GM19035 (cell line): ENCODE measurements around the gene SERGEF.

Source experiments
- ATAC-seq: cut with Tn5 transposase; IDR thresholded peaks from one replicate; pipeline ENCODE4 v1.9.1; 2021; ENCODE audit not compliant: unreplicated experiment

SERGEF gene

GRCh38 chr11:18012906-18013781, at the start of gene SERGEF:
Gene SERGEF (minus strand): TSS chr11:18013047. CDS start chr11:18013010, 37 bp downstream.
- ATAC-seq = peak; percentile 94

- ATAC-seq = no peak
Measured at GRCh38 chr11:18061351-18061750, 48.5 kb upstream of the SERGEF start.

- no peak for ATAC-seq
Measured at GRCh38 chr11:18056561-18057181, 43.8 kb upstream of the SERGEF start.

GRCh38 chr11:18054511-18055103, 41.8 kb upstream of the SERGEF start:
- ATAC-seq = no peak

GRCh38 chr11:18050848-18051247, 38.0 kb upstream of the SERGEF start:
- ATAC-seq = no peak

- ATAC-seq = no peak
Measured at GRCh38 chr11:18046116-18046777, 33.4 kb upstream of the SERGEF start, which contains the start of gene TPH1. Gene TPH1 (minus strand): TSS chr11:18046269. CDS start chr11:18040762, 5,507 bp downstream.

GRCh38 chr11:18036456-18036855, 23.6 kb upstream of the SERGEF start:
- no peak for ATAC-seq

- ATAC-seq = no peak
Measured at GRCh38 chr11:18027475-18027874, 14.6 kb upstream of the SERGEF start.

- no peak for ATAC-seq
Measured at GRCh38 chr11:18022419-18022818, 9.6 kb upstream of the SERGEF start.

- ATAC-seq = no peak
Measured at GRCh38 chr11:18019650-18020049, 6.8 kb upstream of the SERGEF start.

- no peak for ATAC-seq
Measured at GRCh38 chr11:18016789-18017188, 3.9 kb upstream of the SERGEF start.

GRCh38 chr11:18014876-18015275, 2.0 kb upstream of the SERGEF start:
- ATAC-seq = no peak

GRCh38 chr11:18013790-18014507, 1.1 kb upstream of the SERGEF start:
- ATAC-seq = no peak

- peak; percentile 7 for ATAC-seq
Measured at GRCh38 chr11:18012122-18012905, 533 bp downstream of the SERGEF start.

GRCh38 chr11:18011633-18012032, 1.2 kb downstream of the SERGEF start:
- ATAC-seq = no peak

GRCh38 chr11:18010977-18011586, 1.8 kb downstream of the SERGEF start:
- ATAC-seq = no peak

- ATAC-seq = no peak
Measured at GRCh38 chr11:18010121-18010670, 2.7 kb downstream of the SERGEF start.

GRCh38 chr11:18005376-18006129, 7.3 kb downstream of the SERGEF start:
- no peak for ATAC-seq
